Measurements from ENCODE around the gene BORCS5.

DNA sequence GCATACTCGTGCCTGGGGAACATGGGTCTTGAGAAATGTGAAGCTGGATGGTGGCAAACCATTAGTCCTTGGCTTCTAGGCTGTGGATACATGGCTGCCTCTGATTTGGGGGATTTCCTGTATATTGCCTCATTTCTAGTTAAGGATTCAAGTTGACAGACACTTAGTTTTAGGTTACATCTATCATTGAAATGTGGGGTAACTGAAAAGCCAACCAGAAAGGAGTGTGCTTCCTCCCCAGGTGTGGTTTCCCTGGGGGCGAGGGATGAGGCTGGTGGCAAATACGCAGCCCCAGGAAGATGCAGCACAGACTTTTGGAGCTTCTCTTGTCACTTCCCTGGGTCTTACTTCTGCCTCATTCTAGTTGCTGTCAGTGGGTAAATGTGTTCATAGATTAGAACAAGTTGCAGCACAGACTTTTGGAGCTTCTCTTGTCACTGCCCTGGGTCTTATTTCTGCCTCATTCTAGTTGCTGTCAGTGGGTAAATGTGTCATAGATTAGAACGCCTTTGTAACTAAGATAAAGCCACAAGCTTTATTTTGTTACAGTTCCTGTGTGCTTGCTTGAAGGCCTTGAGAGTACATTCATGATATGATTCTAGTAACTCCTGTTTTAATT lies 85.1 kb downstream of the BORCS5 start:
- TF ChIP-seq, protein P1, sequence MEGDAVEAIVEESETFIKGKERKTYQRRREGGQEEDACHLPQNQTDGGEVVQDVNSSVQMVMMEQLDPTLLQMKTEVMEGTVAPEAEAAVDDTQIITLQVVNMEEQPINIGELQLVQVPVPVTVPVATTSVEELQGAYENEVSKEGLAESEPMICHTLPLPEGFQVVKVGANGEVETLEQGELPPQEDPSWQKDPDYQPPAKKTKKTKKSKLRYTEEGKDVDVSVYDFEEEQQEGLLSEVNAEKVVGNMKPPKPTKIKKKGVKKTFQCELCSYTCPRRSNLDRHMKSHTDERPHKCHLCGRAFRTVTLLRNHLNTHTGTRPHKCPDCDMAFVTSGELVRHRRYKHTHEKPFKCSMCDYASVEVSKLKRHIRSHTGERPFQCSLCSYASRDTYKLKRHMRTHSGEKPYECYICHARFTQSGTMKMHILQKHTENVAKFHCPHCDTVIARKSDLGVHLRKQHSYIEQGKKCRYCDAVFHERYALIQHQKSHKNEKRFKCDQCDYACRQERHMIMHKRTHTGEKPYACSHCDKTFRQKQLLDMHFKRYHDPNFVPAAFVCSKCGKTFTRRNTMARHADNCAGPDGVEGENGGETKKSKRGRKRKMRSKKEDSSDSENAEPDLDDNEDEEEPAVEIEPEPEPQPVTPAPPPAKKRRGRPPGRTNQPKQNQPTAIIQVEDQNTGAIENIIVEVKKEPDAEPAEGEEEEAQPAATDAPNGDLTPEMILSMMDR (IDR thresholded peaks at IDR 0.05), result no peak
- no peak for TF ChIP-seq POLR2A (IDR thresholded peaks at IDR 0.05)
